RCC 7860 (cell line): ENCODE data around the gene FCGR3B.
A peak's percentile ranks its signal among the peaks of the same experiment; 100 is the strongest.
"Not testable (repeated sequence)": the region's sequence is repeated elsewhere in the genome, so short reads cannot be mapped to it uniquely, and the experiment has no call there.

Experiments
- DNase-seq: peaks from one replicate; pipeline ENCODE4 v3.0.0-alpha.2; 2015; ENCODE audit warnings: low spot score
- FAIRE-seq: peaks from 2 replicates; lab custom pipeline; 2012; peaks lifted over from hg19 to GRCh38; lab: Jason Lieb, UNC

The FCGR3B gene

GRCh38 chr1:161631076-161631475, at the start of gene FCGR3B:
TSS of gene FCGR3B (minus strand) at chr1:161631176. CDS start at chr1:161631094, 82 bp downstream.
- DNase-seq, result no peak
- no peak for FAIRE-seq

GRCh38 chr1:161678500-161678899, 47.5 kb upstream of the FCGR3B start:
- DNase-seq (no peak), FAIRE-seq (no peak)

- no peak for DNase-seq
- no peak for FAIRE-seq
Measured at GRCh38 chr1:161676958-161677689, 46.1 kb upstream of the FCGR3B start.

- FAIRE-seq, result no peak
Measured at GRCh38 chr1:161676441-161676840, 45.5 kb upstream of the FCGR3B start.

GRCh38 chr1:161674908-161675307, 43.9 kb upstream of the FCGR3B start:
- not testable (repeated sequence) for FAIRE-seq, DNase-seq

More at GRCh38 chr1:161676441-161676840, 45.5 kb upstream of the FCGR3B start:
- DNase-seq, result no peak

- DNase-seq, FAIRE-seq: not testable (repeated sequence)
Measured at GRCh38 chr1:161674447-161674846, 43.5 kb upstream of the FCGR3B start.

- DNase-seq, FAIRE-seq: not testable (repeated sequence)
Measured at GRCh38 chr1:161673437-161673836, 42.5 kb upstream of the FCGR3B start.

- not testable (repeated sequence) for DNase-seq, FAIRE-seq
Measured at GRCh38 chr1:161671045-161672020, 40.4 kb upstream of the FCGR3B start.

GRCh38 chr1:161664689-161665088, 33.7 kb upstream of the FCGR3B start:
- not testable (repeated sequence) for FAIRE-seq, DNase-seq

- DNase-seq, FAIRE-seq: not testable (repeated sequence)
Measured at GRCh38 chr1:161663569-161663968, 32.6 kb upstream of the FCGR3B start.

GRCh38 chr1:161662684-161663339, 31.8 kb upstream of the FCGR3B start, which contains the start of gene FCGR2B:
TSS of gene FCGR2B (plus strand) at chr1:161663143. CDS start at chr1:161663242, 99 bp downstream.
- FAIRE-seq, DNase-seq: not testable (repeated sequence)

GRCh38 chr1:161661660-161662311, 30.8 kb upstream of the FCGR3B start:
- FAIRE-seq, DNase-seq: not testable (repeated sequence)

GRCh38 chr1:161658524-161658923, 27.5 kb upstream of the FCGR3B start:
- FAIRE-seq, result not testable (repeated sequence)

GRCh38 chr1:161653971-161654370, 23.0 kb upstream of the FCGR3B start:
- not testable (repeated sequence) for FAIRE-seq, DNase-seq

More at GRCh38 chr1:161658524-161658923, 27.5 kb upstream of the FCGR3B start:
- not testable (repeated sequence) for DNase-seq

GRCh38 chr1:161653541-161653940, 22.6 kb upstream of the FCGR3B start:
- FAIRE-seq, DNase-seq: not testable (repeated sequence)

- FAIRE-seq, result not testable (repeated sequence)
- DNase-seq, result peak; percentile 18
Measured at GRCh38 chr1:161647507-161648360, 16.8 kb upstream of the FCGR3B start.

- not testable (repeated sequence) for DNase-seq, FAIRE-seq
Measured at GRCh38 chr1:161644855-161645254, 13.9 kb upstream of the FCGR3B start.

- not testable (repeated sequence) for DNase-seq, FAIRE-seq
Measured at GRCh38 chr1:161643481-161644208, 12.7 kb upstream of the FCGR3B start.
